Fibroblast of villous mesenchyme (primary cell): ENCODE measurements around the gene ENDOD1. TPM values are rescaled to one million over a fixed set of nuclear protein-coding genes. Genes with fewer than 3 reads are reported as not detected.
A peak's percentile ranks its signal among the peaks of the same experiment; 100 is the strongest.

Source experiments
- DNase-seq: peaks from one replicate; pipeline ENCODE4 v3.0.0-alpha.2; 2010; ENCODE audit warnings: low read depth
- H3K4me3 ChIP-seq: 2 replicates; pipeline ENCODE4 v1.5.1; 2011; ENCODE audit warnings: low read depth, mild to moderate bottlenecking, low read length
- total RNA-seq: library from RNA; depleted of rRNA; stranded (reverse); fragments of >200 nt; gene quantifications from 2 replicates; pipeline ENCODE4 v1.2.3, GENCODE V29; 2012
- TF ChIP-seq, protein P1 (sequence below): IDR thresholded peaks from 2 replicates; pipeline ENCODE4 v1.5.1; 2012; ENCODE audit warnings: low read depth, mild to moderate bottlenecking, low read length; ENCODE audit not compliant: insufficient read depth

The ENDOD1 gene
- total RNA-seq, 1 donor, result 40.6 TPM

DNA sequence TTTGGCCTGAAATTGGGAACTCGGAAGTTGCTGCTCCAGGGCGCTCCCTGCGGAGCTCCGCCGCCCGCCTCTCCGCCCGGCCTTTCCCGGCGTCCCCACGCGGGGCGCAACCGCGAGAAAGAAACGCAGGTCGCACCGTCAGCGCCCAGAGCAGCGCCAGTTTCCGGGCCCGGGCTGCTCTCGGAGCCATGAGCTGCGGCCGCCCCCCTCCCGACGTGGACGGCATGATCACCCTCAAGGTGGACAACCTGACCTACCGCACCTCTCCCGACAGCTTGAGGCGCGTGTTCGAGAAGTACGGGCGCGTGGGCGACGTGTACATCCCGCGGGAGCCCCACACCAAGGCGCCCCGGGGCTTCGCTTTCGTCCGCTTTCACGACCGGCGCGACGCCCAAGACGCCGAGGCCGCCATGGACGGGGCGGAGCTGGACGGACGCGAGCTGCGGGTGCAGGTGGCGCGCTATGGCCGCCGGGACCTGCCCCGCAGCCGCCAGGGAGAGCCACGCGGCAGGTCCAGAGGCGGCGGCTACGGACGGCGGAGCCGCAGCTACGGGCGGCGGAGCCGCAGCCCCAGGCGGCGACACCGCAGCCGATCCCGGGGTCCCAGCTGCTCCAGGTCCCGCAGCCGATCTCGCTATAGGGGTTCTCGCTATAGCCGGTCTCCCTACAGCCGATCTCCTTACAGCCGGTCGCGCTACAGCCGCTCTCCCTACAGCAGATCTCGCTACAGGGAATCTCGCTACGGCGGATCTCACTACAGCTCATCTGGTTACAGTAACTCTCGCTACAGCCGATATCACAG is 22.4 kb upstream of the ENDOD1 start:
- peak overlapping the region; percentile 70 for H3K4me3 ChIP-seq
- TF ChIP-seq, protein P1, sequence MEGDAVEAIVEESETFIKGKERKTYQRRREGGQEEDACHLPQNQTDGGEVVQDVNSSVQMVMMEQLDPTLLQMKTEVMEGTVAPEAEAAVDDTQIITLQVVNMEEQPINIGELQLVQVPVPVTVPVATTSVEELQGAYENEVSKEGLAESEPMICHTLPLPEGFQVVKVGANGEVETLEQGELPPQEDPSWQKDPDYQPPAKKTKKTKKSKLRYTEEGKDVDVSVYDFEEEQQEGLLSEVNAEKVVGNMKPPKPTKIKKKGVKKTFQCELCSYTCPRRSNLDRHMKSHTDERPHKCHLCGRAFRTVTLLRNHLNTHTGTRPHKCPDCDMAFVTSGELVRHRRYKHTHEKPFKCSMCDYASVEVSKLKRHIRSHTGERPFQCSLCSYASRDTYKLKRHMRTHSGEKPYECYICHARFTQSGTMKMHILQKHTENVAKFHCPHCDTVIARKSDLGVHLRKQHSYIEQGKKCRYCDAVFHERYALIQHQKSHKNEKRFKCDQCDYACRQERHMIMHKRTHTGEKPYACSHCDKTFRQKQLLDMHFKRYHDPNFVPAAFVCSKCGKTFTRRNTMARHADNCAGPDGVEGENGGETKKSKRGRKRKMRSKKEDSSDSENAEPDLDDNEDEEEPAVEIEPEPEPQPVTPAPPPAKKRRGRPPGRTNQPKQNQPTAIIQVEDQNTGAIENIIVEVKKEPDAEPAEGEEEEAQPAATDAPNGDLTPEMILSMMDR, result peak; percentile 61
- peak; percentile 75 for DNase-seq

GRCh38 chr11:95067841-95068219 is 21.8 kb upstream of the ENDOD1 start:
- TF ChIP-seq, protein P1, result no peak
- H3K4me3 ChIP-seq, result peak overlapping the region; percentile 70
- DNase-seq, result no peak

DNA sequence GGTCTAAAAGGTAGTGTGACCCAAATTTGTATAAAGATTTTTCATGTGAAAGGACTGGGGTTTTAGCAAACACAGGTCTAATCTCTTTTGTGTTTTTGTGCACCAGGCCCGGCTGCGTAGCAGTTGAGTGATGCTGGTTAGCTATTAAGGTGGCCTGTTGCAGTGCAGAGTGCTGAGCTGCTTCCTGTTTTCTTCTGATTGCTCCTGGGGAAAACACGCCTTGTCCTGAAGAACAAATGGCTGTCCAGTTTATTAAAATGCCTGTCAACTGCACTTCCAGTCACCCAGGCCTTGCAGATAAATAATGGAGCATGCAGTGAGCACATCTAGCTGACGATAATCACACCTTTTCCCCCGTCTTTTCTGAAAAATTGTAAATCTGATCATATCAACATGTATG is 21.1 kb upstream of the ENDOD1 start:
- DNase-seq, result peak; percentile 95
- peak overlapping the region; percentile 70 for H3K4me3 ChIP-seq
- TF ChIP-seq, protein P1, result no peak

DNA sequence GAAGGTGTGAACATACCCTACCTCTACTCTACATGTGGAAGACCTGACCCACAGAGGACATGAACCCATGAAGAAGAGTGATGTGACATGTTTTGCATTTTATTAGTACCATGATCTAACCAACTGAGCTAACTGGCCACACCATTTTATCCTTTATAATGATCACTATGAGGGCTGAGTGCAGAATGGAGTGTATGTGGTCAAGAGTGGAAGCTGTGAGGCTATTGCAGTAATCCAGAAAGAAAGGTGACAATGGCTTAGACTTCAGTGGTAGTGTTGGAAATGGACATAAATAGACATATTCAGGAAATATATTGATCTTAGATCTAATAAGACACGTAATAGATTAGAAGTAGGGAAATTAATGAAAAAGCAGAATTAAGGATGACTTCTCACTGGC is 19.2 kb upstream of the ENDOD1 start:
- H3K4me3 ChIP-seq, result no peak overlapping the region
- no peak for DNase-seq
- TF ChIP-seq, protein P1, result no peak

GRCh38 chr11:95072948-95073347 is 16.7 kb upstream of the ENDOD1 start:
- H3K4me3 ChIP-seq, result no peak overlapping the region
- DNase-seq, result no peak
- TF ChIP-seq, protein P1, result no peak

DNA sequence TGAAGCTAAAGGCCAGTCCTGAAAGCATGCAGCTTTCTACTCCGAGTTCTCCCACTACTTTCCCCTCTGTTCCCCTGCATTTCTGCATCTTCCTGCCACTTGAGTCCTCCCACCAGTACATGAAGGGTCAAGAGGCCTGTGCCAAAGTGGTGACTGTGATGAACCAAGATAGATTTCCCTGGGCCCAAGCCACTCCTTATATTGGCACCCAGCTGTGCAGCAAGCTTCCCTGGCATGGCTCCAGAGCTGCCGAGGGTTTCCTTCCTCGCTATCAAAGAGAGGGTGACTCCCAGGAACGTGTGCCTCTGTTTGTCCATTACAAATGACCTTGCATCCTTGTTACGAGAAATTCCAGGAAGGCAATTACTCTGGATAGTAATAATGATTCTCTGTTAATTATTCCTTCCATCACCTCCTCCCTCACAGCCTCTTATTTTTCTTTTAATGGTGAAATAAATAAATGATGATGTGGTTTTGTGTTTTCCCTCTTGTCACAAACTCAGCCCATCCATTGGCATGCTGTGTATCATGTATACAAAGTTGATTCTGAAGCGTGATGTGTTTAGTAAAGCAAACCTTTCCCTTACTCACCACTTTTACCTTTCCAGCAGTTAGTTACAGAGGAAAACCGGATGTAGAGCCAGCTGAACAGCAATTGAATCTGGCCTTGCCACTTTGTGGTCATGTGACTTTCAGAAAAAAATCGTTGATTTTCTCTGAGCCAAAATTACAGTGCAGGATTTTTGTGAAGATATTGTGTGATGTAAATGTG is 14.7 kb upstream of the ENDOD1 start:
- no peak for DNase-seq
- H3K4me3 ChIP-seq, result no peak overlapping the region
- TF ChIP-seq, protein P1, result no peak
